ENCODE measurements around the gene RASSF7.

RASSF7 gene

GRCh38 chr11:531919-532526 lies 28.7 kb upstream of the RASSF7 start:
- in situ Hi-C loops (cut with MboI; ENCODE audit: low pct_unique_long_range_greater_than_20kb, low sequenced_read_pairs) = no loop called here
- DNase-seq = no peak

- in situ Hi-C loops (cut with MboI; ENCODE audit: low pct_unique_long_range_greater_than_20kb, low sequenced_read_pairs) = no loop called here
- DNase-seq = no peak
Measured at GRCh38 chr11:532527-532985, 28.2 kb upstream of the RASSF7 start.

GRCh38 chr11:532986-533585 lies 27.7 kb upstream of the RASSF7 start:
- in situ Hi-C loops (cut with MboI; ENCODE audit: low pct_unique_long_range_greater_than_20kb, low sequenced_read_pairs) = no loop called here
- DNase-seq = no peak

GRCh38 chr11:533586-534395 lies 27.0 kb upstream of the RASSF7 start:
- no peak for DNase-seq
- in situ Hi-C loops (cut with MboI; ENCODE audit: low pct_unique_long_range_greater_than_20kb, low sequenced_read_pairs) = no loop called here

GRCh38 chr11:534396-535209 lies 26.2 kb upstream of the RASSF7 start:
- in situ Hi-C loops (cut with MboI; ENCODE audit: low pct_unique_long_range_greater_than_20kb, low sequenced_read_pairs) = no loop called here
- DNase-seq = peak; percentile 40

- DNase-seq = no peak
- in situ Hi-C loops (cut with MboI; ENCODE audit: low pct_unique_long_range_greater_than_20kb, low sequenced_read_pairs) = no loop called here
Measured at GRCh38 chr11:535210-535518, 25.6 kb upstream of the RASSF7 start.

GRCh38 chr11:535519-536454 lies 25.0 kb upstream of the RASSF7 start, which contains the start of gene HRAS:
Gene HRAS, minus strand, starts transcription at chr11:535576.
- in situ Hi-C loops (cut with MboI; ENCODE audit: low pct_unique_long_range_greater_than_20kb, low sequenced_read_pairs) = no loop called here
- peak; percentile 93 for DNase-seq

- in situ Hi-C loops (cut with MboI; ENCODE audit: low pct_unique_long_range_greater_than_20kb, low sequenced_read_pairs) = no loop called here
- no peak for DNase-seq
Measured at GRCh38 chr11:536841-537621, 23.7 kb upstream of the RASSF7 start, which contains the start of gene LRRC56. Gene LRRC56, plus strand, starts transcription at chr11:537527. Its CDS starts 3,158 bp downstream, at chr11:540685.

- in situ Hi-C loops (cut with MboI; ENCODE audit: low pct_unique_long_range_greater_than_20kb, low sequenced_read_pairs) = no loop called here
- DNase-seq = no peak
Measured at GRCh38 chr11:537622-538430, 22.9 kb upstream of the RASSF7 start.

- in situ Hi-C loops (cut with MboI; ENCODE audit: low pct_unique_long_range_greater_than_20kb, low sequenced_read_pairs) = no loop called here
- no peak for DNase-seq
Measured at GRCh38 chr11:538431-539051, 22.2 kb upstream of the RASSF7 start.

- DNase-seq = no peak
- in situ Hi-C loops (cut with MboI; ENCODE audit: low pct_unique_long_range_greater_than_20kb, low sequenced_read_pairs) = no loop called here
Measured at GRCh38 chr11:539971-540481, 20.7 kb upstream of the RASSF7 start.

GRCh38 chr11:540583-541432 lies 20.0 kb upstream of the RASSF7 start:
- in situ Hi-C loops (cut with MboI; ENCODE audit: low pct_unique_long_range_greater_than_20kb, low sequenced_read_pairs) = no loop called here
- DNase-seq = no peak

GRCh38 chr11:541433-541885 lies 19.3 kb upstream of the RASSF7 start:
- no peak for DNase-seq
- in situ Hi-C loops (cut with MboI; ENCODE audit: low pct_unique_long_range_greater_than_20kb, low sequenced_read_pairs) = no loop called here

GRCh38 chr11:544817-545166 lies 16.0 kb upstream of the RASSF7 start:
- in situ Hi-C loops (cut with MboI; ENCODE audit: low pct_unique_long_range_greater_than_20kb, low sequenced_read_pairs) = no loop called here

GRCh38 chr11:545171-545570 lies 15.6 kb upstream of the RASSF7 start:
- in situ Hi-C loops (cut with MboI; ENCODE audit: low pct_unique_long_range_greater_than_20kb, low sequenced_read_pairs) = no loop called here

More at GRCh38 chr11:544817-545166, 16.0 kb upstream of the RASSF7 start:
- no peak for DNase-seq

More at GRCh38 chr11:545171-545570, 15.6 kb upstream of the RASSF7 start:
- DNase-seq = no peak

All from KBM-7 (cell line).